ENCODE data around the gene HSD11B2. TPM values are rescaled to one million over a fixed set of nuclear protein-coding genes. Genes with fewer than 3 reads are reported as not detected.
A peak's percentile ranks its signal among the peaks of the same experiment; 100 is the strongest.

HSD11B2 gene
- total RNA-seq (2014; rRNA removed; shearing (Covaris generic)): 0.61 and 1.1 TPM in 2 replicates

DNA sequence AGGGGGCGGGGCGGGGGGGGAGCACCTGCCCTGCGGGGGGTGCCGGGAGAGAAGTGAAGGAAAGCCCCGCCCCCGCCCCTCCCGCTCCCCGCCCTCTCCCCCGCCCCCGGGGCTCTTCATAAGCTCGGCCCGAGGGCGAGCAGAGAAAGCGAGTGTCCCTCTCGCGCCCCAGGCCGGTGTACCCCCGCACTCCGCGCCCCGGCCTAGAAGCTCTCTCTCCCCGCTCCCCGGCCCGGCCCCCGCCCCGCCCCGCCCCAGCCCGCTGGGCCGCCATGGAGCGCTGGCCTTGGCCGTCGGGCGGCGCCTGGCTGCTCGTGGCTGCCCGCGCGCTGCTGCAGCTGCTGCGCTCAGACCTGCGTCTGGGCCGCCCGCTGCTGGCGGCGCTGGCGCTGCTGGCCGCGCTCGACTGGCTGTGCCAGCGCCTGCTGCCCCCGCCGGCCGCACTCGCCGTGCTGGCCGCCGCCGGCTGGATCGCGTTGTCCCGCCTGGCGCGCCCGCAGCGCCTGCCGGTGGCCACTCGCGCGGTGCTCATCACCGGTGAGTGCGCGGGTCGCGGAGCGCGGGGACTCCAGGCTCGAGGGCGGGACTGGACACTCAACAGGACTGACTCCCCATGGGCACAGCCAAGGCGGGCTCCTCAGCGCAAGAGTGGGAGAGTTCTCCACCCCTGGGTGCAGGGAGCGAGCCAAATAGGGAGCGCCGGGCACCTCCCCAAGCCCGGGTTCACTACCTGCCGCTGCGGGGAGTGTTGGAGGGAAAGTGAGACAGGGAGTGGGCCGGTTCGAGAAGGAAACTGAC, at the start of gene HSD11B2:
TSS of gene HSD11B2 (plus strand) at position 145 of the 798 bp plus-strand sequence. CDS start at position 273, 128 bp downstream.
- peak within 1 kb of the TSS; percentile 57 for H3K4me3 ChIP-seq
- H3K27ac ChIP-seq: no peak within 1 kb of the TSS
- no peaks in the 10 kb centered on the region for H3K27me3 ChIP-seq
- DNase-seq: peak; percentile 76 to 86
- H3K4me1 ChIP-seq: peaks cover 6% of the 10 kb centered on the region
- no peaks in the 10 kb centered on the region for H3K36me3 ChIP-seq
- no peaks in the 10 kb centered on the region for H3K9me3 ChIP-seq (replicated peaks)

DNA sequence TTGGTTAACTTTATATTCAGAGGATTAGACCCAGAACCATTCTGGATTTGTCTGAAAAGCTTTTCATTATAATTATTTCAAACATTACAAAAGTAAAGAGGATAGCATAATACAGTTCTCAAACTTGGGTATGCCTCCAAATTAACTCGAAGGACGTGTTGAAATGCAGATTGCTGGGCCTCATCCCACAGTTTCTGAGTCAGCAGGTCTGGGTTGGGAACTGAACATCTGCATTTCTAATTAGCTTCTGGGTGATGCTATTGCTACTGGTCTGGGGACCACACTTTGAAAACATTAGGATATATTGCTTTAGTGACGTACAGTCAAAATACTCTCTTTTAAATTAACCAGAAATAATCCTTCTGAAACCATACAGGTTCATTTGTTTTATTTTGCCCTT, 47.6 kb upstream of the HSD11B2 start:
- no peaks in the 10 kb centered on the region for H3K4me1 ChIP-seq
- H3K9me3 ChIP-seq (replicated peaks): no peaks in the 10 kb centered on the region
- no peaks in the 10 kb centered on the region; the same call in 1 of the 2 replicates for H3K27me3 ChIP-seq
- DNase-seq: no peak
- no peaks in the 10 kb centered on the region for H3K36me3 ChIP-seq
- no peak overlapping the region for H3K4me3 ChIP-seq
- H3K27ac ChIP-seq: no peak overlapping the region

DNA sequence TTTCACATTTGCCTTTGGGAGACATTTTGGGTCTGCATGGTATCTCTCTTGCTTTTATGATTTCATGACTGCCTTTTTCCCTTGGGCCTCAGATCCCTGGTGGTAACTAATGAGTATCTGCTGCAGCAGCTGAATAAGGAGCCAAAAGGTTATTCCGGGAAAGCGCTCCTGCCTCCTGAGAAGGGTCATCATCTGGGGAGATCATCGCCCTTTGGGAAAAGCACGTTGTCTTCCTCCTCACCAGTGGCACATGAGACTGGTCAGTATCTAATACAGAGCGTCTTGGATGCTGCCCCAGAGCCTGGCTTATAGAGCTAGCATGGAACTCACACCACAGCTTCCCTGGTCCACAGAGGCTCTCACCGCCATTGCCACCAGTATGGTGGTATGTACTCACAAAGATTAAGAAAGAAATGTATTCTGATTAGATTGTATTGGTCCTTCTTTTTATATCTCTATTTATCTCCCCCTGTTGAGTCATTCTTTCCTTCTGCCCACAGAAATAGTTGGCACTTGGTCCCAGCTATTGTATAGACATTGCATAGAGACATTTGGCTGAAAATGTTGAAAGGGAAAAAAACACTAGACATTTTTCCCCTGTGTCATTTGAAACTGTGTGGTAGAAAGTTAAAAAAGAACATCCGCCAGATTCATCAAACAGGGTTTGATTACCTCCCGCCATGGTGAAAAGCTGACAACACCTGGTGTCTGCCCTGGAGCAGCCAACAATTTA, 46.0 kb upstream of the HSD11B2 start:
- Histone ChIP-seq H3K4me3 (no peak overlapping the region), H3K36me3 (no peaks in the 10 kb centered on the region), H3K4me1 (no peaks in the 10 kb centered on the region), H3K27ac (no peak overlapping the region), H3K9me3 (replicated peaks) (no peaks in the 10 kb centered on the region), H3K27me3 (no peaks in the 10 kb centered on the region; the same call in 1 of the 2 replicates)
- DNase-seq: no peak

DNA sequence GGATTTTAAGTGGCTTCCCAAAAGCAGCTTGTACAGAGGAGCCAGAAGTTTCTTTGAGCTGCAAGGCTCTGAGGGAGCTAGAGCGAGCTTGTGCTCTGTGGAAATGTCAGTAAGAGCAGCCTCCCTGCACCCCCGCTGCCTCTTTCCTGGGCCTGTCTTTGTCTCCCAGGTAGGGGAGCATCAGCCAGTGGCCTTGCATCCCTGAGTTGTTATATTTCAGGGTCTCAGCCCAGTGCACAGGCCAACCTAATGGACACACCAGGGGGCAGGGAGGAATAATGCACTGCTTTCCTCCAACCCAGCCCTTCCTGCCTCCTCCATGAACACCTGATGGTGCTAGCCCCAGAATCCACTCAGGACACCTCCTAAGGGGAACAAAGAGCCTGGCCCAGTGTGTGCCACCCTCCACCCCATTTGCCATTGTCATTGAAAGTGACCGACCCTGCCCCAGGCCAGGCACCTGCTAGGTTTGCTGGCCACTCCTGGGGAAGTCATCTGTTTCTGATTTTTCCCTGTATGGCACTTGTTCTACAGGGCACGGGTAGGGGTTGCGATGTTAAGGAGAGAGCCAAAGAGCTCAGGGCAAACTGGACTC, 44.0 kb upstream of the HSD11B2 start:
- H3K36me3 ChIP-seq: no peaks in the 10 kb centered on the region
- no peaks in the 10 kb centered on the region for H3K27me3 ChIP-seq
- H3K4me3 ChIP-seq: no peak overlapping the region
- no peaks in the 10 kb centered on the region for H3K9me3 ChIP-seq (replicated peaks)
- no peak overlapping the region for H3K27ac ChIP-seq
- H3K4me1 ChIP-seq: no peaks in the 10 kb centered on the region; the same call in 1 of the 2 replicates
- DNase-seq: no peak

DNA sequence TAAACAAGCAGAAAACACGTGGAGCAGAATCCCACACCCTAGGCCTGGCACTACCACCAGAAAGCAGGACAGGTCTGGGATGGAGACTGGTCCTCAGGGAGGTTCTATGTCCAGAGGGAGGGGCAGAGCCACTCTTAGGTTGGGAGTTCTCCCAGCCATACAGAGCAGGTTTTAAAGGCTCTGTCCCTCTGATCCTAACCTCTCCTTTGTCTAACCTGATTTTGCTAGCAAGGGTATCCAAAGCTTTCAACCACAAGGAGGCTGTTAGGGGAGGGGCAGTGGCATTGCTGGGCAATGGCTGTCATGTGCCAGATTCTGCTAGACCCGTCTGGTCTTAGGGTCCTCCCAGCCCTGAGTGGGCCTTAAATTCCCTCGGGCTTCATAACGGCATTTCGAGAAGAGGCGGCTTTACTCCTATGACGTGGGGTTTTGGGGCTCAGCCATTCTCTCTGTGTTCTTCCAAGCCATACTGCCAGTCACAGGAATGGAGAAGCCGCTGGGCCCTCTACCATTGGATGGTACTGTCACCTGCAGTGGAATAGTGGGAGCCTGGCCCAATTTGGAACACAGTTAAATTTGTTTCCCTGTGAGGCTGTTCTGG, 43.3 kb upstream of the HSD11B2 start:
- no peak overlapping the region for H3K27ac ChIP-seq
- no peak for DNase-seq
- no peaks in the 10 kb centered on the region for H3K9me3 ChIP-seq (replicated peaks)
- no peaks in the 10 kb centered on the region for H3K36me3 ChIP-seq
- H3K4me1 ChIP-seq: peaks cover 5% of the 10 kb centered on the region; the same call in 1 of the 2 replicates
- no peaks in the 10 kb centered on the region for H3K27me3 ChIP-seq
- H3K4me3 ChIP-seq: no peak overlapping the region

DNA sequence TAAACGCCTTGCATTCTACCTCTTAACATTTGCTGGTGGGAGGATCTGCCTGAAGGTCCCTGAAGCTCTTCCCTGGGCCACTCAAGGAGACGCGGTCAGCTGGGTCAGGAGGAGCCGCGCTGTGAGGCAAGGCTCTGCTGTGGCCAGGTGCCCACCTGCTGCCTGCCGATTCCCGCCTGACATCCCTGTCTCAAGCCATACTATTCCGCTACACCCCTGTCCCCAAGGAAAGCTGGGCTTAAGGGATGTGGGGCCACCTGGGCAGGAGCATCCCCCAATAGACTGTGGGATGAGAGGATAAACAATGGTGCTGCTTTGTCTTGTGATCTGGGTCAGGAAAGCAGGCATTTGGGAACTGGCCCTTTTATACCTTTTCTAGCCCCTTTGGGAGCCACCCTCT, 42.7 kb upstream of the HSD11B2 start:
- H3K4me1 ChIP-seq: peaks cover 9% of the 10 kb centered on the region; the same call in 1 of the 2 replicates
- no peaks in the 10 kb centered on the region for H3K9me3 ChIP-seq (replicated peaks)
- H3K4me3 ChIP-seq: no peak overlapping the region
- DNase-seq: no peak
- no peaks in the 10 kb centered on the region for H3K27me3 ChIP-seq
- no peak overlapping the region for H3K27ac ChIP-seq
- H3K36me3 ChIP-seq: no peaks in the 10 kb centered on the region

DNA sequence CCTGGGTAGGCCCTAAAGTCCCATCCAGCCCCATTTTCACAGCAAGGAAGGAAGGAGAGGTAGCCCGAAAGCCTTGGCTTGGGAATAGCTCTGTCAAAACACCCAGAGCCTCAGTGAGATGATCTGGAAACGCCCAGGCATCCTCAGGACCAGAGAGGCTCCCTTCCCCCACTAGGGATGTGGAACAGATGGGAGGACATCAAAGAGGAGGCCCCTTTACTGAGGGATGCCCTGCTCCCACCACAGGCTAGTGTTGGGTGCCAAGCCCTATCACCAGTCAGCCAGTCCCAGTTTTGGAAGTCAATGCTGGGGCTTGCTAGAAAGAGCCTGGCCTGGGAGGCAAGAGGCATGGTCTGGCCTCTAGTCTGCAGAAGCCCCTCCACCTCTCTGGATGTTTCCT, 42.3 kb upstream of the HSD11B2 start:
- peaks cover 9% of the 10 kb centered on the region for H3K4me1 ChIP-seq

DNA sequence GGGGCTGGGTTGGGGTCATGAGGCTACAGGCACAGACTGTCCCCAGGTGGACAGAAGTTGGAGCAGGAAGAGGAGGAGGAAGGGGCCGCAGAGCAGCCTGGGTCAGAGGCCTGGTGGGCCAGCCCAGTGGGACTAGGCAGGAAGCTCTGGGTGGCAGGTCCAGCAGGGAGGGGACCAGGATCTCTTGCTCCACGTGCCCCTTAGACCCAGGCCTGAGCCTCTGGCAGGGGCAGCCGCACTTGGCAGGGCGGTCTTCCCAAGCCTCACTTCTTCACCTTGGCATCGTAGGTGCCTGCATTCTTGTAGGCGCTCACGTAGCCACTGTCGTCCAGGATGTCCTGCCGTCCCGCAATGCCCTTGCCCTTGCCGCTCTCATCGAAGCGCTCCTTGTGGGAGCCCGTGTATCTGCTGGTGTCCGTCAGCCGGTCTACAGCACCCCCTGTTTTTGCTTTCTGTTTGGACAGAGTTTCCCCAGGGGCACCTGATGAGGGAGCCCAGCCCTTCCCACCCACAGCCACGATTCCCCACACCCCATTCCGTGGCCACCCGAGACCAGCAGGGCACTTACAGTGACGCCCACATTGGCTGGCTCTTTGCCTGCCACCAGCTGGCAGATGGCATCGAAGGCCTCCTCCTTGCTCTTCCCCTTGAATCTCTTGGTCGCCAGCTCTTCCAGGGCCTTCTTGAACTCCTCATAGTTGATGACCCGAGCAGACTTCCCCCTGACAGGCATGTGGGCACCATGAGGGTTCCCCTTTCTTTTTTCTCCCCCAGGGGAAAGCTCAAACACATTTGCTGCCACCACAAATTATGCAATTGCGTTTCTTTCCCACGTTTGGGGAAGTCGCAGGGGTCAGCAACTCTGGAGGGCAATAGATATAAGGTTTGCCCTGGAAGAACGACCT, 40.8 kb upstream of the HSD11B2 start:
- Histone ChIP-seq H3K36me3 (no peaks in the 10 kb centered on the region), H3K27me3 (no peaks in the 10 kb centered on the region), H3K9me3 (replicated peaks) (no peaks in the 10 kb centered on the region), H3K4me1 (peaks cover 19% of the 10 kb centered on the region), H3K27ac (no peak overlapping the region), H3K4me3 (no peak overlapping the region)
- DNase-seq: no peak

More for the DNA sequence above, 42.3 kb upstream of the HSD11B2 start:
- H3K27ac ChIP-seq: no peak overlapping the region
- H3K27me3 ChIP-seq: no peaks in the 10 kb centered on the region
- H3K9me3 ChIP-seq (replicated peaks): no peaks in the 10 kb centered on the region
- no peaks in the 10 kb centered on the region for H3K36me3 ChIP-seq
- H3K4me3 ChIP-seq: no peak overlapping the region
- no peak for DNase-seq

DNA sequence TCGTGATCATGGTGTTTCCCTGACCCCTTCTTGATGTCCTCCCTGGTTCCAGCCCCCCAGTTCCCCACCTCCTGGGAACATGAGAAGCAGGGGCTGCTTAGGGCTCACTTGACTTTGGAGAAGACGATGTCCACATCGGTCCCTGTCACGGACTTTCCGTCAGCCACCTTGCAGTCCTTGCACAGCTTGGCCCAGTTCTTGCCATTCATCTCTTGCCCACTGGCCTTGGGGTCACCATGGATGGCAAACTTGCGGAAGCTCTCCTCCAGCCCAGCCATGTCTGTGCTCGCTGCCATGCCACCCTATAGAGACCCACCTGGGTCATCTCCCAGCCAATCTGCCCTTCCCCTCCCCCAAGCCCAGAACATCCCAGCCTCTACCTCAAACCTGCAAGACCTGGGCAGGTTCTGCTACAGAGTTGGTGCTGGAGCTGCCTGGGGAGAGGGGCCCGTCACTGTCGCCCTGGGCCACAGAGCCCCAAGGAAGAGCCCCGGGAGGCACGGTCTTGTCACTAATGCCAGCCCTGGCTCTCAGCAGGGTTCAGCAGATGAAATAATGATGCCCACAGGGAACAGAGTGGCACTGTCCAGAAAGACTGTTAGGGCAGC, 40.0 kb upstream of the HSD11B2 start:
- Histone ChIP-seq H3K9me3 (replicated peaks) (no peaks in the 10 kb centered on the region), H3K27me3 (no peaks in the 10 kb centered on the region), H3K27ac (no peak overlapping the region), H3K36me3 (no peaks in the 10 kb centered on the region), H3K4me1 (peaks cover 26% of the 10 kb centered on the region), H3K4me3 (no peak overlapping the region)
- no peak for DNase-seq

DNA sequence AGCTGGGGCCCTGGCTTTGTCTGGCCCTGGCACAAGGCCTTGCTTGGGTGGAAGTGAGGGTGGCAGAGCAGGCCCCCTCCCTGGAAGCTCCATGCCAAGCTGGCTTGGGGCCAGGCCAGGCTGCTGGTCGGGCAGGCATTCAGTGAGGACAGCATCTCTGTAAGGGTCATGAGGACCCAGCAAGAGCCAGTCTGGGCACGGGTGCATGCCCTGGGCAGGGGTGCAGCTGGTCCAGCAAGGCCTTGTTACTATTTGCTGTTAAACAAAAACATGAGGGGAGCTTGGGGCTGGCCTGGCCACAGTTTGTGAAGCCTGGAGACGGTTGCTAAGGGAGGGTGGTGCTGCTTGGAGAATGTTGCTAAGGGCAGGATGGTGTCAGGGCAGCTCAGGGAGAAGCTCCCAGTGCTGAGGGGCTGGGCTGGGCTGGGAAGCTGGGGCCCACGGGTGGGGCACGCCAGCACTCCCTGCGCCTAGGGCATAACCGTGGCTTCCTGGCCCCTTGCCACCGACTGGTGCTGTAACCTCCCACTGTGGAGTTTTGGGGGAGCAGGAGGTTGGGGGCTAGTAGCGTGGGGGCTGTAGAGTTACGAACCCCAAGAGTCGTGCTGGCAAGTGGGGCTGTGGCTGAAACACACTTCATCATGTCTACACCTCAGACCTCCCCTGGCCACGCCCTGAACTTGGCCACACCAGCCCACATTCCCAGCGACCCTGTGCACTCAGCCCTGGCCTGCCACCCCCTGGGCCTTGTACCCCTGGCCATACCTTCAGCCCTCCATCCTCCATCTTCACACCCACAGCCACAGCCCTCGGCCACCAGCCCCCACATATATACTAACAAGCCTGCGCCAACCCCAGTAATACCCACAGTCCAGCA, 39.3 kb upstream of the HSD11B2 start:
- no peaks in the 10 kb centered on the region for H3K27me3 ChIP-seq
- no peak overlapping the region for H3K4me3 ChIP-seq
- H3K4me1 ChIP-seq: peaks cover 32% of the 10 kb centered on the region
- H3K36me3 ChIP-seq: no peaks in the 10 kb centered on the region
- H3K27ac ChIP-seq: no peak overlapping the region
- no peaks in the 10 kb centered on the region for H3K9me3 ChIP-seq (replicated peaks)
- no peak for DNase-seq

DNA sequence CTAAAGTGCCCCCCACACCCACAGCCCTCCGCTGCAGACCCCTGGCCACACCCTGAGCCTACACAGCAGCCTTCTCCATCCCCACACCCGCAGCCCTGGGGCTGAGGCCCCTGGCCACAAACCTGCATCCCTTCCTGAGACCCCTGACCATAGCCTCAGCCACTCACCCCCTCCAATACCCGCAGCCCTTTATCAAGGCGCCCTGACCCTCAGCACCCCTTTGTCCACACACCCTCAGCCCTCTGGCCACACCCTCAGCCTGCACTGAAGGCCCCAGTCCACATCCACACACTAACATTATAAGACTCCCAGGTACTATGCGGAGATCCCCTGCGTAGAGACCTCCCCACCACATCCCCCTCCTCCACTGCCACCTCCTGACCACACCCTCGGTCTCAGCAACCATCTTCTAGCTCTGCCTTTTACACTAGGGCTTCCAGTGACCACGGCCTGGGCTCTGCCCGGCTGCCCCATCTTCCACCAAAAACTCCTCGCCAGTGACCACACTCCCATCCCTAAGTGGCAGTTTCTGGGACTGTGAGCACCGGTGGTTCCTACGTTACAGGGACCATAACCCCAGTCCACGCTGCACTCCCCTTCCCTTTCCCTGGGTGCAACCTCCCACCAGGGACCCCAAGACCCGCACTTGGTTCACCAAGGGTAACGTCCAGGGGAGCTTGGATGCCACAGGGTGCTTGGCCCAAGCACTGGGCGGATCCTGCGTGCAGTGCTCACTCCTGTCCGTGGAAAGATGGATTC, 38.4 kb upstream of the HSD11B2 start:
- Histone ChIP-seq H3K4me1 (peaks cover 38% of the 10 kb centered on the region), H3K36me3 (no peaks in the 10 kb centered on the region), H3K27ac (peak overlapping the region; percentile 77), H3K27me3 (no peaks in the 10 kb centered on the region), H3K4me3 (peak overlapping the region; percentile 67), H3K9me3 (replicated peaks) (no peaks in the 10 kb centered on the region)
- DNase-seq: no peak

DNA sequence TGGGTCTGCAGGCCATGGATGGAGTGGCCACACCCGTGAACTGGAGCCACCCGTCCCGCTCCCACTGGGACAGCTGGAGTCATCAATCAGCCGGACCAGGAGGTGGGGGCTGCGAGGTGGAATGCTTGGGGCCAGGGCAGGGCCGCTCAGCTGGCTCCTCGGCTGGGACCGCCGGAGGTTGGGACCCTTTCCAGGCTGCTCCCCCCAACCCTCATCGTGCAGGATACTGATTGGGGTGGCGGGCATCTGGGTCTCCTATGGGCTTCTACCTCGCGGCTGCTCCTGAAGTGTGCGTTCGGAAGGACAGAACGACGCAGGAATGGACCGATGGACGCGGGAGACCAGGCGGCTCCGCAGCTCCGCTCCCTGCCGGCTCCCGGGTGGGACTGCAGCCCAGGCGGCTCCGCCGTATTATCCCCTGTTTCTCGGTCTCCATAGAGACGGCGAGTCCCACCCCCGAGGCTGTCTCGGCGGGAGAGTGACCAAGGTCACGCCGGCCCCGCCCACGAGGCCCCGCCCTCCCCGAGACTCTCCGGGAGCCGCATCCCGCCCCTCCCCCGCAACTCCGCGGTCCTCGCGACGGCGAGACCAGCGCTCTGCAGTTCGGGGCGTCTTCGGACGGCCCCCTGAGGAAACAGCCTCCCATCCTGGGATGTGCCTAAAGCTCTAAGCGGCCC, 37.7 kb upstream of the HSD11B2 start, which contains the start of gene TPPP3:
TSS of gene TPPP3 (minus strand) at position 388 of the 677 bp plus-strand sequence. CDS start 2,387 bp downstream, outside the sequence.
- H3K4me1 ChIP-seq: peaks cover 38% of the 10 kb centered on the region
- peak; percentile 97 to 98 for DNase-seq

More for the DNA sequence above, 37.7 kb upstream of the HSD11B2 start, which contains the start of gene TPPP3:
- Histone ChIP-seq H3K9me3 (replicated peaks) (no peaks in the 10 kb centered on the region), H3K4me3 (peak within 1 kb of the TSS; percentile 67), H3K27me3 (no peaks in the 10 kb centered on the region), H3K27ac (peak within 1 kb of the TSS; percentile 77), H3K36me3 (no peaks in the 10 kb centered on the region)

Data from SJCRH30 (cell line).